Measurements from ENCODE around the gene ALX4. TPM values are rescaled to one million over a fixed set of nuclear protein-coding genes. Genes with fewer than 3 reads are reported as not detected.
A peak's percentile ranks its signal among the peaks of the same experiment; 100 is the strongest.

Gene ALX4
- polyA plus RNA-seq, 2 of the 4 experiments (the other 2 are of a cell fraction) = 1.00 to 5.6 TPM

GRCh38 chr11:44325698-44326097 is 15.8 kb upstream of the ALX4 start:
- CTCF ChIA-PET = interaction anchor here (0.7 to 5.9 kb wide), 6 partner anchors 8 to 569 kb away, joined by 3 to 46 read pairs (median 6); no protein-coding TSS in a partner anchor

DNA sequence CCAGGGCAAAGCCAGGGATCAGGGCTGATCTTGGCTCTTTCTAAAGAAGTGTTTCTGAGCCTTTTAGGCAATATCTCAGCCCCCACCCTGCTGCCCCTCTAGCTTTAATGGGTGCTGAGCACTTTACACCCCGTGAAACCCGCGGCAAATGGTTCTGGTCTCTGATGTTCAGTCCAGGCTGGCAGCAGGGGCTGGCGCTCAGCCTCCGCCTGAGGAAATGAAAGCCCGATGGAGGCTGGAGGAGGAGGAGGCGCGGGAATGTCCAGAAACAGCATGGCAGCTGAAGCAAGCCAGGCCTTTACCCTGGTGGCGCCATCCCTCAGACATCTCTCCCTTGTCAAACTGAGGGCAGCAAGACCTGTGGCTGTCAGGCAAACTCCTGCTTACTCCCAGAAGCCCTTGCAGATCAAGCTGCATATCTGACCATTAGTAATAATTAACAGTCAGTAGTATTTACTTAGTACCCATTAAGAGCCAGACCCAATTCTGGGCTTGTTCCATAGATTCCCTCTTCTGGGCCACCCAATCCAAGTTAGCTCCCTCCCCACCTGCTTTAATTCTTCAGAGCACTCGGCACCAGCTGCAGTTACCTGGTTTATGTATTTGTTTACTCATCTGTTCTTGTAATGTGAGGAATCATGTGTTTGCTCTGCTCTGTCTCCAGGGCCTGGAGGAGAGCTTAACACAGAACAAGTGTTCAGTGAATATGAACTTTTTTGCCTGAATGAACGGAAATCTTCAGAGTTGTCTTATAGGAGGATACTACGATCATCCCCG is 15.0 kb upstream of the ALX4 start:
- POLR2A ChIA-PET = no interaction called here
- DNase-seq (ENCODE audit: low read depth in 1 of 2, low spot score in 1 of 2) = no peak
- no peak for FAIRE-seq
- peak overlapping the region; percentile 19; the same call in 1 of the 3 replicates for H3K4me2 ChIP-seq
- H3K4me1 ChIP-seq = peaks cover 20% of the 10 kb centered on the region
- 58% methylated on average over 13 of the region's 13 CpGs for WGBS (ENCODE audit: missing lambda C conversion rate)
- H3K4me3 ChIP-seq = no peak overlapping the region
- CTCF ChIA-PET = interaction anchor here (0.7 to 5.9 kb wide), 6 partner anchors 8 to 570 kb away, joined by 3 to 46 read pairs (median 6); no protein-coding TSS in a partner anchor
- H3K9me3 ChIP-seq = no peaks in the 10 kb centered on the region
- TF ChIP-seq SMC3 (IDR thresholded peaks at IDR 0.05) (no peak), ATOH8 (CRISPR knock-in tag; IDR thresholded peaks at IDR 0.05; ENCODE audit: low read depth) (no peak), ZC3H11A (IDR thresholded peaks at IDR 0.05) (no peak), HES2 (IDR thresholded peaks at IDR 0.05) (no peak), NPAS2 (CRISPR knock-in tag; IDR thresholded peaks at IDR 0.05; ENCODE audit: borderline replicate concordance) (no peak), BHLHE40 (IDR thresholded peaks at IDR 0.05; ENCODE audit: low read depth, low read length) (no peak), ZSCAN20 (CRISPR knock-in tag; IDR thresholded peaks at IDR 0.05) (no peak), ZFP36 (IDR thresholded peaks at IDR 0.05; ENCODE audit: borderline replicate concordance, partially characterized antibody) (no peak), CEBPB (IDR thresholded peaks at IDR 0.05) (no peak), RCOR1 (IDR thresholded peaks at IDR 0.05; ENCODE audit: low read depth, low read length) (no peak)
- ATAC-seq = no peak
- H3K27ac ChIP-seq = 0 out of 6 replicates have a peak overlapping the region, but pooled peaks of 1 of the 2 experiments have one; percentile 2

More at GRCh38 chr11:44325698-44326097, 15.8 kb upstream of the ALX4 start:
- Histone ChIP-seq H3K27ac (no peak overlapping the region), H3K9me3 (no peaks in the 10 kb centered on the region), H3K4me2 (no peak overlapping the region), H3K4me3 (no peak overlapping the region), H3K4me1 (peaks cover 20% of the 10 kb centered on the region)
- FAIRE-seq = no peak
- peak; percentile 76 for TF ChIP-seq ZFP36 (IDR thresholded peaks at IDR 0.05; ENCODE audit: borderline replicate concordance, partially characterized antibody)
- no peak for TF ChIP-seq E2F6 (IDR thresholded peaks at IDR 0.05; ENCODE audit: borderline replicate concordance, low read depth)
- no peak for TF ChIP-seq GATA3 (IDR thresholded peaks at IDR 0.05; ENCODE audit: borderline replicate concordance)
- TF ChIP-seq HOXA7 (CRISPR knock-in tag; IDR thresholded peaks at IDR 0.05) = no peak
- 0 out of 2 replicates have a peak, but pooled peaks have one; percentile 50 for TF ChIP-seq KDM1A (IDR thresholded peaks at IDR 0.05; ENCODE audit: low read depth)
- TF ChIP-seq CHD2 (IDR thresholded peaks at IDR 0.05; ENCODE audit: low read length, partially characterized antibody) = no peak
- TF ChIP-seq HOXB13 (CRISPR knock-in tag; IDR thresholded peaks at IDR 0.05; ENCODE audit: low read depth) = no peak
- TF ChIP-seq, protein P1, sequence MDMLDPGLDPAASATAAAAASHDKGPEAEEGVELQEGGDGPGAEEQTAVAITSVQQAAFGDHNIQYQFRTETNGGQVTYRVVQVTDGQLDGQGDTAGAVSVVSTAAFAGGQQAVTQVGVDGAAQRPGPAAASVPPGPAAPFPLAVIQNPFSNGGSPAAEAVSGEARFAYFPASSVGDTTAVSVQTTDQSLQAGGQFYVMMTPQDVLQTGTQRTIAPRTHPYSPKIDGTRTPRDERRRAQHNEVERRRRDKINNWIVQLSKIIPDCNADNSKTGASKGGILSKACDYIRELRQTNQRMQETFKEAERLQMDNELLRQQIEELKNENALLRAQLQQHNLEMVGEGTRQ (IDR thresholded peaks at IDR 0.05) = no peak
- TF ChIP-seq FOSB (CRISPR knock-in tag; IDR thresholded peaks at IDR 0.05) = no peak
- no peak for TF ChIP-seq POLR2AphosphoS2 (conservative IDR thresholded peaks at IDR 0.05; ENCODE audit: low read length)
- no peak for TF ChIP-seq MAZ (IDR thresholded peaks at IDR 0.05; ENCODE audit: borderline replicate concordance, low read depth, low read length)
- no peak for TF ChIP-seq HMGXB4 (CRISPR knock-in tag; IDR thresholded peaks at IDR 0.05; ENCODE audit: borderline replicate concordance)
- no peak for TF ChIP-seq FOXS1 (CRISPR knock-in tag; IDR thresholded peaks at IDR 0.05)
- TF ChIP-seq SMC3 (IDR thresholded peaks at IDR 0.05) = no peak
- no peak for TF ChIP-seq RFX5 (IDR thresholded peaks at IDR 0.05)
- no peak for TF ChIP-seq CEBPB (IDR thresholded peaks at IDR 0.05)
- DNase-seq (ENCODE audit: low read depth in 1 of 2, low spot score in 1 of 2) = no peak
- 55% methylated on average over 5 of the region's 5 CpGs for WGBS (ENCODE audit: missing lambda C conversion rate)
- POLR2A ChIA-PET = no interaction called here
- no peak for ATAC-seq

Measured in A549 (cell line).